Stomach (tissue), 19 donors: ENCODE measurements around the gene NTNG1. TPM values are rescaled to one million over a fixed set of nuclear protein-coding genes. Genes with fewer than 3 reads are reported as not detected.
"Not testable (repeated sequence)": the region's sequence is repeated elsewhere in the genome, so short reads cannot be mapped to it uniquely, and the experiment has no call there.

Source experiments
- DNase-seq, 2 donors: peaks; one replicate each; pipeline versions ENCODE4 v3.0.0 to v3.0.0-alpha.2; 2013 to 2019
- H3K27ac ChIP-seq, 5 donors: fragments of 200-600 bp in 4 of 5; sonication (generic) in 4 of 5; one replicate each; pipeline ENCODE4 v1.5.1; 2013 to 2019; ENCODE audit warnings: mild to moderate bottlenecking in 1 of 5, moderate library complexity in 1 of 5
- H3K27me3 ChIP-seq, 3 donors: fragments of 200-600 bp; sonication (generic); one replicate each; pipeline ENCODE4 v1.5.1; 2017 to 2019; ENCODE audit warnings: mixed run types in 1 of 3
- H3K36me3 ChIP-seq, 4 donors: fragments of 200-600 bp; sonication (generic); 1 replicate in 3 of 4; 2 replicates in 1 of 4; pipeline ENCODE4 v1.5.1; 2016 to 2019
- H3K4me1 ChIP-seq, 4 donors: fragments of 200-600 bp; sonication (generic); one replicate each; pipeline ENCODE4 v1.5.1; 2016 to 2019
- H3K4me3 ChIP-seq, 4 donors: fragments of 200-600 bp; sonication (generic) in 3 of 4; one replicate each; pipeline ENCODE4 v1.5.1; 2016 to 2019; ENCODE audit warnings: mild to moderate bottlenecking in 1 of 4
- H3K9me3 ChIP-seq, 4 donors: fragments of 200-600 bp; sonication (generic); one replicate each; pipeline ENCODE4 v1.5.1; 2016 to 2019
- EP300 ChIP-seq: sonication (generic); formaldehyde crosslinking; IDR thresholded peaks from one replicate; pipeline ENCODE4 v1.6.1; 2017; ENCODE audit warnings: antibody characterized with exemption
- POLR2A ChIP-seq, 4 donors: fragments of 450-650 bp; IDR thresholded peaks; one replicate each; pipeline ENCODE4 v1.6.1; 2016; ENCODE audit warnings: antibody characterized with exemption in 4 of 4, control low read depth in 2 of 4, mild to moderate bottlenecking in 1 of 4, moderate library complexity in 1 of 4
- POLR2AphosphoS5 ChIP-seq, 3 donors: sonication (generic); formaldehyde crosslinking; IDR thresholded peaks; one replicate each; pipeline ENCODE4 v1.6.1; 2016; ENCODE audit warnings: antibody characterized with exemption in 3 of 3
- WGBS, 5 donors: extraction: QIAGEN DNeasy Blood & Tissue Kit in 3 of 5; methylation state at CpG; one replicate each; pipeline versions ENCODE4 v1.1.5 to v1.1.7; 2013 to 2018; 5-methylcytosine and 5-hydroxymethylcytosine counted together
- intact Hi-C: fragments of 100-400 bp; cut with DNase I; formaldehyde crosslinking; loops from one replicate; pipeline ENCODE4 v1.15.1; 2023; ENCODE audit warnings: low total_unique reads
- long read RNA-seq, 10 donors: transcript quantifications; one replicate each; lab custom pipeline, GENCODE V29; 2026
- polyA plus RNA-seq, 3 donors: library from polyadenylated mRNA; stranded (reverse); fragments of 200-250 nt; gene quantifications; one replicate each; pipeline ENCODE4 v1.2.3, GENCODE V29; 2013
- total RNA-seq, 5 donors: library from RNA; depleted of rRNA; stranded (reverse); fragments of >200 nt; gene quantifications; one replicate each; pipeline versions ENCODE4 v1.1.0 to v1.2.3, GENCODE V29; 2014 to 2016
- TF ChIP-seq, protein P1 (sequence below), 7 experiments: fragments of 450-650 bp in 4 of 7; fragments of 200-600 bp in 3 of 7; sonication (generic) in 3 of 7; IDR thresholded peaks; one replicate each; pipeline ENCODE4 v1.5.1; 2016 to 2019; ENCODE audit warnings: antibody characterized with exemption in 7 of 7, control low read depth in 2 of 7, mild to moderate bottlenecking in 1 of 7
- donor health status: healthy with polysubstance abuse.
- donor health status: Bipolar disorder and iron deficiency.
- donor health status: healthy.

NTNG1 gene
- total RNA-seq (1 to 10 TPM in 2 of 5 donors, under 1 TPM in 2, not detected in 1; 0.45 to 2.0 (median 0.94) TPM), polyA plus RNA-seq (under 1 TPM in 1 of 3 donors, not detected in 2; 0.23 TPM)
- long read RNA-seq, donor 1, result 0 reads
- long read RNA-seq, donor 2, result 0 reads
- long read RNA-seq, donor 3, result 0 reads
- long read RNA-seq, donor 4, result 0 reads
- long read RNA-seq, donor 5, result 0 reads
- long read RNA-seq, donor 6, result 0 reads
- long read RNA-seq, donor 7, result 0 reads
- long read RNA-seq, donor 8, result 0 reads
- long read RNA-seq, donor 9, result 0 reads
- long read RNA-seq, donor 10, full-length matches to known transcripts, result 1 of 1 reads
- long read RNA-seq, donor 10, partial matches to known transcripts, result 0 of 1 reads
- long read RNA-seq, donor 10, other reads (novel, unspliced or antisense), result 0 of 1 reads

DNA sequence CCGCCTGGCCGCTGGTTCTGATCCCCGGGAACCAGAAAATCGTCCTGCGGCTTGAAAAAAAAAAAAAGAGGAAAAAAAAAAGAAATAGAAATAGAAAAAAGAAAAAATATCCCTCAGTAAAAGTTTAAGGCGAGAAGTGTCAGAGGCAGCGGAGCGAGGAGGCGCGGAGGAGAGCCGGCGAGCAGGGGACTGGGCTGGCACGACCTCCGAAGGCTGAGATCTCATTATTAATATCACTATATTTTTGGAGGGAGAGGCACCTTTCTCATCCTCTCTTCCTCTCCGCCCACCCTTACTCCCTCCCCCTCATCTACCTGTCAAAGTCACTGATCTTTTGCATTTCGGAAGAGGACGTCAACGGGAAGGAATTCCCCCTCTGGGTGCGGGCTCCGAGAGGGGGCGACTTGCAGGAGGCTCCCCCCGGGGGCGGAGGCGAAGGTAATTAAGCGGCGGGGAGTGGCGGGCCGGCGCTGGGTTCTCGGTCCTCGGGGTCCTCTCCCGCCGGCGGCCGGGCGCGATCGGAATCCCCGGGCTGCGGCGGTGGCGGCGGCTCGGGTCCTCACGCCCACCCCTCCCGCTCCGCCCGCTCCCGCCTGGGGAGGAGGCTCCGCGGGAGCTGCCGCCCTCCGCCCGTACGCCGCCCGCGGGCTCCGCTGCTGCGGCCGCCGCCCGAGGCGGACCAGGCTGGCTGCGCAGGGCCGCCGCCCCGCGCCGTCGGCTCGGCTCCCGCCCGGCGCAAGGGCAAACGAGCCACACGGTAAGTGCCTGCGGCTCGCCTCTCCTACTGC lies at the start of gene NTNG1:
TSS of gene NTNG1 (plus strand) at position 337 of the 788 bp plus-strand sequence.
- no peaks in the 10 kb centered on the region for H3K9me3 ChIP-seq
- TF ChIP-seq EP300, result no peak
- no peak for TF ChIP-seq POLR2AphosphoS5 (IDR thresholded peaks at IDR 0.05)
- TF ChIP-seq, protein P1, sequence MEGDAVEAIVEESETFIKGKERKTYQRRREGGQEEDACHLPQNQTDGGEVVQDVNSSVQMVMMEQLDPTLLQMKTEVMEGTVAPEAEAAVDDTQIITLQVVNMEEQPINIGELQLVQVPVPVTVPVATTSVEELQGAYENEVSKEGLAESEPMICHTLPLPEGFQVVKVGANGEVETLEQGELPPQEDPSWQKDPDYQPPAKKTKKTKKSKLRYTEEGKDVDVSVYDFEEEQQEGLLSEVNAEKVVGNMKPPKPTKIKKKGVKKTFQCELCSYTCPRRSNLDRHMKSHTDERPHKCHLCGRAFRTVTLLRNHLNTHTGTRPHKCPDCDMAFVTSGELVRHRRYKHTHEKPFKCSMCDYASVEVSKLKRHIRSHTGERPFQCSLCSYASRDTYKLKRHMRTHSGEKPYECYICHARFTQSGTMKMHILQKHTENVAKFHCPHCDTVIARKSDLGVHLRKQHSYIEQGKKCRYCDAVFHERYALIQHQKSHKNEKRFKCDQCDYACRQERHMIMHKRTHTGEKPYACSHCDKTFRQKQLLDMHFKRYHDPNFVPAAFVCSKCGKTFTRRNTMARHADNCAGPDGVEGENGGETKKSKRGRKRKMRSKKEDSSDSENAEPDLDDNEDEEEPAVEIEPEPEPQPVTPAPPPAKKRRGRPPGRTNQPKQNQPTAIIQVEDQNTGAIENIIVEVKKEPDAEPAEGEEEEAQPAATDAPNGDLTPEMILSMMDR (IDR thresholded peaks at IDR 0.05), result no peak
- TF ChIP-seq POLR2A (IDR thresholded peaks at IDR 0.05), result no peak
- intact Hi-C loops, result no loop called here
- peaks cover 16 to 29% (median 25%) of the 10 kb centered on the region in 4 donors for H3K4me1 ChIP-seq
- H3K36me3 ChIP-seq, result no peaks in the 10 kb centered on the region
- peak in 1 of 2 donors; percentile 54 for DNase-seq
- H3K4me3 ChIP-seq, result peak within 1 kb of the TSS; percentile 54 to 65 (median 61)
- H3K27ac ChIP-seq, result no peak within 1 kb of the TSS
- peaks cover 0 to 52% (median 25%) of the 10 kb centered on the region in 3 donors for H3K27me3 ChIP-seq
- 0 to 3% (median 1%) methylated on average over 34 to 79 of the region's 79 CpGs for WGBS, 5 donors

DNA sequence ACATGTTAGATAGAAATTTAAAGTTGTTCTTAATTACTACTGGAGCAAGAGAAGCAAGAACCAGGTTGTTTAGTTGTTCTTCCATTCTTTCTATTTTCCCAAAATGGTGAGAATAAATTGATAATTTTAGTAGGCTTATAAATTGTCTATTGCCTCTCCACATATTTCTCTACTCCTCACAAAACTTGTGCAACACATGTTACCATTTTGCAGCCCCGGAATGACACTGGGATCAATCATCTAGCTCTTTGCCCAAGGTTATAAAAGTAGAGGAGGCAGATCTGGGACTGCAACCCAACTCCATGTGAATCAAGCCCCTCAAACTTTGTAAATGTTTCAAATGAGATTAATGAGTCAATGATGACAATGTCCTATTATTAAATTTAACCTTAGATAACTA lies 49.4 kb upstream of the NTNG1 start:
- intact Hi-C loops, result no loop called here
- Histone ChIP-seq H3K27me3 (no peaks in the 10 kb centered on the region), H3K9me3 (peaks cover 0 to under 1% (median 0%) of the 10 kb centered on the region in 4 donors), H3K4me1 (no peaks in the 10 kb centered on the region), H3K4me3 (no peak overlapping the region), H3K36me3 (no peaks in the 10 kb centered on the region), H3K27ac (no peak overlapping the region)
- 85 to 97% (median 91%) methylated on average over 1 of the region's 1 CpG for WGBS, 5 donors
- no peak for DNase-seq
- no peak for TF ChIP-seq POLR2A (IDR thresholded peaks at IDR 0.05)
- TF ChIP-seq, protein P1 (IDR thresholded peaks at IDR 0.05), result no peak
- no peak for TF ChIP-seq POLR2AphosphoS5 (IDR thresholded peaks at IDR 0.05)
- TF ChIP-seq EP300, result no peak

DNA sequence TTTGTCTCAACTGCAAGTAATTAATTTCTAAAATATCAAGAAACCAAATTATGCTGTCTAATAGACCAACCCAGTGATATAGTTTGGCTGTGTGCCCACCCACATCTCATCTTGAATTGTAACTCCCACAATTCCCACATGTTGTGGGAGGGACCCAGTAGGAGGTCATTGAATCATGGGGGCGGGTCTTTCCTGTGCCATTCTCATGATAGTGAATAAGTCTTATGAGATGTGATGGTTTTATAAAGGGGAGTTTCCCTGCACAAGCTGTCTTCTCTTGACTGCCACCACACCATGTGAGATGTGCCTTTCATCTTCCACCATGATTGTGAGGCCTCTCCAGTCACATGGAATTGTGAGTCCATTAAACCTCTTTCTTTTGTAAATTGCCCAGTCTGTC lies 47.4 kb upstream of the NTNG1 start:
- H3K4me1 ChIP-seq, H3K9me3 ChIP-seq, H3K27ac ChIP-seq, intact Hi-C loops, H3K4me3 ChIP-seq, H3K36me3 ChIP-seq, H3K27me3 ChIP-seq, DNase-seq: not testable (repeated sequence)
- 73 to 84% (median 77%) methylated on average over 1 of the region's 1 CpG for WGBS, 5 donors

DNA sequence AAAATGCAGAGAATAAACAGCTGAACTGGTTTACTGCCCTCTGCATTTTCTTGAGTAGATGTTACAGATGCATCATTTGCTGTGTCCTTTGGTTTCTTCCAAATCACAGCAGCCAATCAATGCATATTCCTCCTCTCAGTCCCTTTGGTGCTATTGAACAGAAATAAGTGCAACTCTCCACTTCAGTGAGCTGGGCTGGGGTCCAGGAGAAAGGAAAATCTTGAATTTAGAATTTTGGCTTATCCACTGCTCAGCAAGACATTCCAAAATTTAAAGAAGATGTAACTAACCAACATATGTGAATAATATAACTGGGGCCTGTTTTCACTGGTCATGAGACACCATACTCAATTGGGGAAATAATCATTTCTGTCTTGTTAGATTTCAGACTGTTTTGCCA lies 45.2 kb upstream of the NTNG1 start:
- no peaks in the 10 kb centered on the region for H3K9me3 ChIP-seq
- no peak overlapping the region for H3K27ac ChIP-seq
- no peak for DNase-seq
- TF ChIP-seq, protein P1 (IDR thresholded peaks at IDR 0.05), result no peak
- TF ChIP-seq POLR2A (IDR thresholded peaks at IDR 0.05), result no peak
- H3K4me1 ChIP-seq, result no peaks in the 10 kb centered on the region
- no peak overlapping the region for H3K4me3 ChIP-seq
- intact Hi-C loops, result no loop called here
- H3K36me3 ChIP-seq, result no peaks in the 10 kb centered on the region
- no peaks in the 10 kb centered on the region for H3K27me3 ChIP-seq
